NB4 (cell line): ENCODE data around the gene ZNF687.
A peak's percentile ranks its signal among the peaks of the same experiment; 100 is the strongest.

Experiments used
- MAX ChIP-seq: IDR thresholded peaks from 2 replicates; pipeline ENCODE4 v1.6.1; 2011; ENCODE audit warnings: low read depth, low read length
- MYC ChIP-seq: IDR thresholded peaks from 2 replicates; pipeline ENCODE4 v1.6.1; 2011; ENCODE audit warnings: low read depth, low read length
- POLR2A ChIP-seq: IDR thresholded peaks from 2 replicates; pipeline ENCODE4 v1.6.1; 2011; ENCODE audit warnings: mild to moderate bottlenecking; ENCODE audit not compliant: insufficient read length; ENCODE audit errors: extremely low read depth
- TF ChIP-seq, protein P1 (sequence below): IDR thresholded peaks from one replicate; pipeline ENCODE4 v1.5.1; 2012; ENCODE audit warnings: low read depth, low read length

- TF ChIP-seq POLR2A, result no peak
- TF ChIP-seq, protein P1, sequence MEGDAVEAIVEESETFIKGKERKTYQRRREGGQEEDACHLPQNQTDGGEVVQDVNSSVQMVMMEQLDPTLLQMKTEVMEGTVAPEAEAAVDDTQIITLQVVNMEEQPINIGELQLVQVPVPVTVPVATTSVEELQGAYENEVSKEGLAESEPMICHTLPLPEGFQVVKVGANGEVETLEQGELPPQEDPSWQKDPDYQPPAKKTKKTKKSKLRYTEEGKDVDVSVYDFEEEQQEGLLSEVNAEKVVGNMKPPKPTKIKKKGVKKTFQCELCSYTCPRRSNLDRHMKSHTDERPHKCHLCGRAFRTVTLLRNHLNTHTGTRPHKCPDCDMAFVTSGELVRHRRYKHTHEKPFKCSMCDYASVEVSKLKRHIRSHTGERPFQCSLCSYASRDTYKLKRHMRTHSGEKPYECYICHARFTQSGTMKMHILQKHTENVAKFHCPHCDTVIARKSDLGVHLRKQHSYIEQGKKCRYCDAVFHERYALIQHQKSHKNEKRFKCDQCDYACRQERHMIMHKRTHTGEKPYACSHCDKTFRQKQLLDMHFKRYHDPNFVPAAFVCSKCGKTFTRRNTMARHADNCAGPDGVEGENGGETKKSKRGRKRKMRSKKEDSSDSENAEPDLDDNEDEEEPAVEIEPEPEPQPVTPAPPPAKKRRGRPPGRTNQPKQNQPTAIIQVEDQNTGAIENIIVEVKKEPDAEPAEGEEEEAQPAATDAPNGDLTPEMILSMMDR, result peak; percentile 66
- peak; percentile 21; the same call in 1 of the 2 replicates for TF ChIP-seq MAX
- TF ChIP-seq MYC, result no peak
Measured at GRCh38 chr1:151340870-151341754, 59.0 kb downstream of the ZNF687 start.
